ENCODE data around the gene EIF3L.

DNA sequence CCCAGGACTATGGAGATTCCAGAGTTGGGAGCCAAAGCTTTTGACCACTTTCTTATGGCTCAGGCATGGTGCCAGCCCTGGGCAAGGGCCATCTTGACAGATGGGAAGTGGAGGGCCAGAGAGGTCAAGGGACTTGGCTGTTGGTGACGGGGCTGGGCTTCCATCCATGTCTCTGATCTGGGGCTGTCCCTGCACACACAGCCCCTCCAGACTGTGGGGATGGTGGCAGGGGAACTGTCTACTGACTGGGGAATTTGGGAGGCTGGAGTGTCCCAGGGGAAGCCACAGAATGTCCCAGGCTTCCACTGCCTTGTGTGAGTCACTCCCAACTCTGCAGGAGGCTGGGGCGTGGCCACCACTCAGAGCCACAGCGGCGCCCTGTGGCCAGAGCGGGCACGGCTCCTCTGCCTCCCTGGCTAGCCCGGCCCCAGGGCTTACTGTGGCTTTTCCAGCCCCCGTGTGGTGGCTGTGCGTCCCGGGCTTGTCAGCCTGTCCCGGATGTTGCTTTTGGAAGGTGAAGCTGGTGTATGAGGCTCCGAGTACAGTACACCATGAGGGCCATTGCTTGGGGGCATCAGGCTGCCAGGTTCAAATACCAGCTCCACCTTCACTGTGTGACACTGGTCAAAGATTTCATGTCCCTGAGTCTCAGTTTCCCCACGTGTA lies 84.6 kb downstream of the EIF3L start:
- TF ChIP-seq, protein P1, sequence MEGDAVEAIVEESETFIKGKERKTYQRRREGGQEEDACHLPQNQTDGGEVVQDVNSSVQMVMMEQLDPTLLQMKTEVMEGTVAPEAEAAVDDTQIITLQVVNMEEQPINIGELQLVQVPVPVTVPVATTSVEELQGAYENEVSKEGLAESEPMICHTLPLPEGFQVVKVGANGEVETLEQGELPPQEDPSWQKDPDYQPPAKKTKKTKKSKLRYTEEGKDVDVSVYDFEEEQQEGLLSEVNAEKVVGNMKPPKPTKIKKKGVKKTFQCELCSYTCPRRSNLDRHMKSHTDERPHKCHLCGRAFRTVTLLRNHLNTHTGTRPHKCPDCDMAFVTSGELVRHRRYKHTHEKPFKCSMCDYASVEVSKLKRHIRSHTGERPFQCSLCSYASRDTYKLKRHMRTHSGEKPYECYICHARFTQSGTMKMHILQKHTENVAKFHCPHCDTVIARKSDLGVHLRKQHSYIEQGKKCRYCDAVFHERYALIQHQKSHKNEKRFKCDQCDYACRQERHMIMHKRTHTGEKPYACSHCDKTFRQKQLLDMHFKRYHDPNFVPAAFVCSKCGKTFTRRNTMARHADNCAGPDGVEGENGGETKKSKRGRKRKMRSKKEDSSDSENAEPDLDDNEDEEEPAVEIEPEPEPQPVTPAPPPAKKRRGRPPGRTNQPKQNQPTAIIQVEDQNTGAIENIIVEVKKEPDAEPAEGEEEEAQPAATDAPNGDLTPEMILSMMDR (IDR thresholded peaks at IDR 0.05), result peak; percentile 93 to 98 (median 97)
- no peak for TF ChIP-seq POLR2A (IDR thresholded peaks at IDR 0.05)

Data from adrenal gland (tissue), 5 donors.